ENCODE results near the gene NAV2.

NAV2 gene

GRCh38 chr11:20137637-20138036 lies 425.0 kb downstream of the NAV2 start:
- TF ChIP-seq, protein P1, sequence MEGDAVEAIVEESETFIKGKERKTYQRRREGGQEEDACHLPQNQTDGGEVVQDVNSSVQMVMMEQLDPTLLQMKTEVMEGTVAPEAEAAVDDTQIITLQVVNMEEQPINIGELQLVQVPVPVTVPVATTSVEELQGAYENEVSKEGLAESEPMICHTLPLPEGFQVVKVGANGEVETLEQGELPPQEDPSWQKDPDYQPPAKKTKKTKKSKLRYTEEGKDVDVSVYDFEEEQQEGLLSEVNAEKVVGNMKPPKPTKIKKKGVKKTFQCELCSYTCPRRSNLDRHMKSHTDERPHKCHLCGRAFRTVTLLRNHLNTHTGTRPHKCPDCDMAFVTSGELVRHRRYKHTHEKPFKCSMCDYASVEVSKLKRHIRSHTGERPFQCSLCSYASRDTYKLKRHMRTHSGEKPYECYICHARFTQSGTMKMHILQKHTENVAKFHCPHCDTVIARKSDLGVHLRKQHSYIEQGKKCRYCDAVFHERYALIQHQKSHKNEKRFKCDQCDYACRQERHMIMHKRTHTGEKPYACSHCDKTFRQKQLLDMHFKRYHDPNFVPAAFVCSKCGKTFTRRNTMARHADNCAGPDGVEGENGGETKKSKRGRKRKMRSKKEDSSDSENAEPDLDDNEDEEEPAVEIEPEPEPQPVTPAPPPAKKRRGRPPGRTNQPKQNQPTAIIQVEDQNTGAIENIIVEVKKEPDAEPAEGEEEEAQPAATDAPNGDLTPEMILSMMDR (conservative IDR thresholded peaks at IDR 0.05; ENCODE audit: low read depth, low read length) = no peak
- no peak for DNase-seq (ENCODE audit: low read depth)
- no peak overlapping the region for H3K4me3 ChIP-seq (ENCODE audit: low read length)

DNA sequence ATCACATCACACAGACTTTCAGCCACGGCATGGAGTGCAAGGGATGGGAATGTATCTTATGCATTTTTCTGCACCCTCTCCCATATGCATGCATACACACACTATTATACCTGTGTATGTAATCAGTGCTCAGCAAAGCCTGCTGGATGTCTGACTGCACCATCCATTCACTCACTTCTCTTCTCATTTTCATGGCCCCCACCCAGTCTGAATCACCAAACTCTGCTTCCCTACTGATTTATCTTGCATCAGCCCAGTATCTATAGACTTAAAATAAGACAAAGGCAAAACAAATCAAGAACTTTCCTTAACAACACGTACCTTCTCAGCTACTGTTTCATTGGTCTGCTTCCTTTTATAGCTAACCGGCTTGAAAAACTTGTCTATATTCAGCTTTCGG lies 426.1 kb downstream of the NAV2 start:
- DNase-seq (ENCODE audit: low read depth) = no peak
- TF ChIP-seq, protein P1 (conservative IDR thresholded peaks at IDR 0.05; ENCODE audit: low read depth, low read length) = no peak

GRCh38 chr11:20154381-20154780 lies 441.7 kb downstream of the NAV2 start:
- H3K4me3 ChIP-seq (ENCODE audit: low read length) = no peak overlapping the region
- DNase-seq (ENCODE audit: low read depth) = no peak
- TF ChIP-seq, protein P1 (conservative IDR thresholded peaks at IDR 0.05; ENCODE audit: low read depth, low read length) = no peak

More for the DNA sequence above, 426.1 kb downstream of the NAV2 start:
- H3K4me3 ChIP-seq (ENCODE audit: low read length) = no peak overlapping the region

GRCh38 chr11:20155683-20156279 lies 443.1 kb downstream of the NAV2 start:
- TF ChIP-seq, protein P1 (conservative IDR thresholded peaks at IDR 0.05; ENCODE audit: low read depth, low read length) = no peak
- no peak overlapping the region for H3K4me3 ChIP-seq (ENCODE audit: low read length)
- DNase-seq (ENCODE audit: low read depth) = no peak

- H3K4me3 ChIP-seq (ENCODE audit: low read length) = no peak overlapping the region
- no peak for DNase-seq (ENCODE audit: low read depth)
- TF ChIP-seq, protein P1 (conservative IDR thresholded peaks at IDR 0.05; ENCODE audit: low read depth, low read length) = no peak
These were observed 443.7 kb downstream of the NAV2 start for GRCh38 chr11:20156280-20156875.

- DNase-seq (ENCODE audit: low read depth) = no peak
- H3K4me3 ChIP-seq (ENCODE audit: low read length) = no peak overlapping the region
These were observed 444.4 kb downstream of the NAV2 start for GRCh38 chr11:20156876-20157613.

More at GRCh38 chr11:20156876-20157613, 444.4 kb downstream of the NAV2 start:
- TF ChIP-seq, protein P1 (conservative IDR thresholded peaks at IDR 0.05; ENCODE audit: low read depth, low read length) = no peak
